Ramos (cell line): Measurements from ENCODE around the gene OSBPL1A.

ENCODE experiments used
- in situ Hi-C: fragments of 300-500 bp; cut with MboI; formaldehyde crosslinking; loops from one replicate; pipeline ENCODE4 v1.14.3; 2022; ENCODE audit warnings: low sequenced_read_pairs; ENCODE audit not compliant: unreplicated experiment

The OSBPL1A gene

GRCh38 chr18:24198461-24198860 is 199.2 kb downstream of the OSBPL1A start:
- in situ Hi-C loops = no loop called here

GRCh38 chr18:24197412-24197811 is 200.2 kb downstream of the OSBPL1A start:
- in situ Hi-C loops = no loop called here

GRCh38 chr18:24196764-24197163 is 200.9 kb downstream of the OSBPL1A start:
- in situ Hi-C loops = no loop called here

DNA sequence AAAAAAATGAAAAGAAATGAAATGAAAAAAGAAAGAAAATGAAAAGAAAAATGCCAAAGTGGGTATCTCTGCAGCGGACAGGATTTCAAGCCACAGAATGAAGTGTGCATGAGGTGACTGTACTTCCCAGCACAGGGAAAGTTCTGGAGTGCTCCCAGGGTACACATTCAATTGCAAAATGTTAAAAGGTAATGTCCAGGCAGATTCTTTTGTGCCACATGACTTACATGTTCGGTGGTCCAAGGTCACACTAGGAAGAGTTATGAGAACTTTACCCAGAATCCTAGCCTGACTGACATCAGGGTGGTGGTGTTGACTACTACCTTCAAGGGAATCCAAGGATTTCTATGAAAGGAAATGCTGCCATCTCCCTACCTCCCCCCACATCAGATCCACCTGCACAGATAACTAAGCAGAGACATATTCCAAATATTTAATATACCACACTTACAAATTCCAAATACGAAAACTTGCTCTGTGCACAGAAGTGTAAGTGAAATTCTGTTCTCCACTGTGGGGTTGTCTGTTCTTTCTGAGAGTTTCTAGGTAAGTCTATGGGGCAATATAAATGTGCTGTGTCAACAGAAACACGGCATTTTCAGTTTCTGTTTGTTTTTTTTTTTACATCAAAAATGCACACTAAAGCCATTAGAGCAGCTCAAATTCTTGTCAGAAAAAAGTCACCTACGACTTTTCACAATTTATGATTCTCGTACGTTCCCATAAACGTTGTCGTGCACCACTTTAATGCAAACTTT is 202.1 kb downstream of the OSBPL1A start:
- in situ Hi-C loops = no loop called here

GRCh38 chr18:24190590-24190989 is 207.0 kb downstream of the OSBPL1A start:
- in situ Hi-C loops = no loop called here

DNA sequence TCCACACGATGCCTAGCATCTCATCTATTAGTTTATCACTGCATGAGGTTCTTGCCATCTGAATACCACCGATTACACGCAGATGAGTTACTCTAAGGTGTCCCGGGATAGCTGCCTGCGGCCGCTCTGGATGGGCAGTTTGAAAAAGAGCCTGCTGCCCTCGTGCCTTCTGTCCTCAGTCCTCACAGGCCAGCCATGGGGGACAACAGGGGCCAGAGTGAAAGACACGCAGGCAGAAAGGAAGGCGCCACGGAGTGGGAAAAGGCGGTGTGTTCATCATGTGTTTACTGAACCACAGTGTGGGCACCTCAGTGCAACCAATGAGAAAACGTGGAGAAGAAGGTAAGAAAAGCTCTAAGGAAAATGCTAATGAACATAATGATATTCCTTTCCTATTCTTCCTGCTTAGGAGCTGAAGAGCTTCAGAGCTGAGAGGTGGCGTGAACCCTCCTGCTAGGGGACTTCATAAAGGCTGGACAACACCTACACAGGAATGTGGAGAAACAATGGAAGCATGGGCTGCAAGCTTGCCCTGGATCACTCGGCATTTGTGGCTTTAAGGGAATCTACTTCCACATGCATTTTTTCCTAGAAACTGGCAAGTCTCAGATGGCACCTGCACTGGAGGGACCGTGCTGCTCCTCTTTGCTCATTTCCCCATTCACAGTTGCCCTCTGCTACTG is 207.8 kb downstream of the OSBPL1A start:
- in situ Hi-C loops = no loop called here

DNA sequence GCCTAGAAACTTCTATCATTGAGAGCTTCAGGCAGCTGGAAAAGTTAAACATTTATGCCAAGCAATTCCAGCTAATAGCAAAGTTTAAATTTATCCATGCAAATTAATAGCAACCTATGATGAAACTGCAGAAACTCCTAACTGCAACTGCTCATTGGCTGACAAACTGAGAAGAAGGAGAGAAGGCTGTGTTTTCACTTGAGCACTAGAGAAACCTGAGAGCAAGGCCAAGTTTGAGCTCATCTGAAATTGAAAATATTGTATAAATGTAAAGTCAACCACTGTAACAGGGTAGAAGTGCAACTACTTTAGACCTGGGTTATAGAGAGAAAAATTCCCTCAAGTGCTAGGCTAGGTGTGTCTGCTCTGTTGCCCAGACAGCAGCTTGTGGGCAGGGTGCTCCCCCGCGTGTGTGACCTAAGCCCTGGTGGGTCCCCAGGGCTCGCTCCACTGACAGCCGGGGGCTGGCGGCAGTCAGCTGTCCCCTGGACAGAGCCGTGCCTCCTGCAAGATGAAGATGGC is 208.6 kb downstream of the OSBPL1A start:
- in situ Hi-C loops = no loop called here

DNA sequence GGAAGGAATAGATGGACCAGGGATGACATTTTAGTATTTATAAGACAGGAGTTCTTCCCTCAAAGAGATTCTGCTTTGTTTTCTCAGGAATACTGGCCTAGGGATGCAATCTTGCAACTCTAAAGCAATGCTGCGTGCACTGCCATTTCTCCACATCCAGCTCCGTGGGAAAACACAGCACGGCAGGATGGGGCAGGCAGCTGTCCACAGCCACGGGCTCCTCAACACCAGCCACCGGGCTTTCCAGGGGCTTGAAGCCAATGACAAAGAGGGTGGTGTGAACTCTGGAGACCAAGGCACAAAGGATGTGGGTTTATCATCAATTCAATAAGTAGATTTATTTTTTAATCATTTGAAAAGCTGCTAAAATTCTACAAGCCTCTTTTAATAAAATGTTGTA is 209.5 kb downstream of the OSBPL1A start:
- in situ Hi-C loops = no loop called here

GRCh38 chr18:24187689-24188088 is 209.9 kb downstream of the OSBPL1A start:
- in situ Hi-C loops = no loop called here

GRCh38 chr18:24187049-24187448 is 210.6 kb downstream of the OSBPL1A start:
- in situ Hi-C loops = no loop called here

- in situ Hi-C loops = no loop called here
These were observed 211.8 kb downstream of the OSBPL1A start for GRCh38 chr18:24185805-24186204.

- in situ Hi-C loops = no loop called here
These were observed 215.8 kb downstream of the OSBPL1A start for GRCh38 chr18:24181806-24182205.

- in situ Hi-C loops = no loop called here
These were observed 217.6 kb downstream of the OSBPL1A start for GRCh38 chr18:24180048-24180447.

DNA sequence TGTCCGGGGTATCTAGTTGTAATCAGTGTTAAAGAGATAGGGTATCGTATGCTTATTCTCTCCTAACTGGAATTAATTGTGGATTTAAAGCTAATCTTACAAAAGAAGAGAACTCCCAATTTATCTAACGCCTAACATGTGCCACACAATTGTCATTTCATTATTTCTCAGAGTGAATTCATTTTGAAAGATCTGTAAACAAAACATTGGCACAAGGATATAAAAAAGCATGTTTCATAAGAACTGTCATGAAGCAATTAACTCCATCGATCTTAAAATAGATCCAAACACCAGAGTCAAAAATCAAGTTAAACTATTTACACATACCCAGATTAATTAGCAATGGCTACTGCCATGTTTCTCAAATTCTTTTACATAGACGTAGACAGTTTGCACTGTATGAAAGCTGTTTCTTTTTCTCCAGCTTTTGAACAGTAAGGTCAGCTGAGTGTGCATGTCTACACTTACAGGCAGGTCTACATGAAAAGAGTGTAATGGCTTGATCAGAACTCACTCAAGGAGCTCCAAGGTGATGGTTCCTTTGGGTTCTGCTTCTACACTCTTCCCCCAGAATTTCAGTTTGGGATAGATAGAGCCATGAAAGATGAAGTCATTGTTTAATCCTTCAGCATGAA is 220.0 kb downstream of the OSBPL1A start:
- in situ Hi-C loops = no loop called here

DNA sequence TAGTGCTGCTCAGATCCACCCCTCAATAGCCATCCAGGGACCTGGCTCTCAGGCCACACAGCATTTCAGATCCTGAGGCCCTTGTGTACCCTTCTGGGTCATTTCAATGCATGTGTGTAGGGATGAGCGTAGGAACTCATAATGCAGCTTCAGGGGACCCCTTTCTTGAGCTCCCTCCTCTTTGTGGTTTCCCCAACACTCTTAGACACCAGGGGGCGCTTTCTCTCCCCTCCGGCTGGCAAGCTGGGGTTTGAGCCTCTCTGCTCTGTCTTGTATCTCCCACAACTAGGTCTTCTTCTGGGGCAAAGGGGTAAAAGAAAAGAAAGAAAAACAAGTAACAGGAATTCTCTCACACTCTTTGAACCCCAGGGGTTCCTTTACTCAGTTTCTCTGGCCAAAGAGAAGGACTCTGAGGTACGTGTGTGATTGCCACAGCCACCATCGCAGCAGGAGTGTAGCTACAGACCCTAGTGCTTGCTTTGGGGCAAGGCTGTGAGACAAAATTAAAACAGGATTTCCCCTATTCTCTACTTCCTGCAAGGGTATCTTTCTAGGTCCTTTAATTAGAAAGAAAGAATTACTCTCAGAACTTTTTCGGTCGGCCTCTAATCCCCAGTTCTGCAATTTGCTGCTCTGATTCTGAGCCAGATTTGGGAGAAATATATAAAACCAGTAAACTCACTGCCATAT is 220.8 kb downstream of the OSBPL1A start:
- in situ Hi-C loops = no loop called here

- in situ Hi-C loops = no loop called here
These were observed 223.6 kb downstream of the OSBPL1A start for GRCh38 chr18:24173997-24174396.

DNA sequence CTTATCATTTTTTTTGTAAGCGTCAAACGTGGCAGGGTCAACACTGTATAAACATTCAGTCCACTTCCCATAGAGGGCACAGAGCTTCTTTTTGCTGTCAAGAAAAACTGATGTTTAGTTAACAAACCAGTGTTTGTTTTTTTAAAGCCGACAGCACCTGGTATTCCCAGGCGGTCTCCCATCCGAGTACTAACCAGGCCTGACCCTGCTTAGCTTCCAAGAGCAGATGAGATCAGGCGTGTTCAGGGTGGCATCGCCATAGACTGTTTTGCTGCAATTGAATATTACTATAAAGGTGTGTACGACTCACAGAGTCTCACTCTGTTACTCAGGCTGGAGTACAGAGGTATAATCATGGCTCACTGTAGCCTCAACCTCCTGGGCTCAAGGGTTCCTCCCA is 227.3 kb downstream of the OSBPL1A start:
- in situ Hi-C loops = no loop called here

- in situ Hi-C loops = no loop called here
These were observed 229.1 kb downstream of the OSBPL1A start for GRCh38 chr18:24168496-24168895.

DNA sequence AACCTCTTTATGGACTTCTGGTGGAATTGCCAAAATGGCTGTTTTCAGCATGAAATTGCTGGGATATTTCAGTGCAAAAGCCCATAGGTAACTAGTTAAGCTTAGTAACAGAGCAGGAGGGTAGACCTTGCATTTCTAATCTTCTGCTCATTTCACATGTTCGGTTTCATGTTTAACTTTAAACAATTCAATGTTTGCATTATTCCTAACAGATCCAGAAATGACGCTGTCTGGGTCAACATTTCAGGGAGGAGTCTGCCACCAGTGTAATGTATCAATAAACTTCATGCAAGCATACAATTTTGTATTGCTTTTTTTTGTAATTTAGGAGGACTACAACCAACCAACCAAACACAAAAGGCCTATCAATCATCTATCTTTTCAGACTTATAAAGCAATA is 236.3 kb downstream of the OSBPL1A start:
- in situ Hi-C loops = no loop called here

GRCh38 chr18:24160086-24160485 is 237.5 kb downstream of the OSBPL1A start:
- in situ Hi-C loops = no loop called here

GRCh38 chr18:24157855-24158254 is 239.8 kb downstream of the OSBPL1A start:
- in situ Hi-C loops = no loop called here
